ENCODE results near the gene PTPN7. TPM values are rescaled to one million over a fixed set of nuclear protein-coding genes. Genes with fewer than 3 reads are reported as not detected.
"Not testable (repeated sequence)": the region's sequence is repeated elsewhere in the genome, so short reads cannot be mapped to it uniquely, and the experiment has no call there.

PTPN7 gene
- total RNA-seq, 1 donor from 2014 or later, result 7.9 TPM

DNA sequence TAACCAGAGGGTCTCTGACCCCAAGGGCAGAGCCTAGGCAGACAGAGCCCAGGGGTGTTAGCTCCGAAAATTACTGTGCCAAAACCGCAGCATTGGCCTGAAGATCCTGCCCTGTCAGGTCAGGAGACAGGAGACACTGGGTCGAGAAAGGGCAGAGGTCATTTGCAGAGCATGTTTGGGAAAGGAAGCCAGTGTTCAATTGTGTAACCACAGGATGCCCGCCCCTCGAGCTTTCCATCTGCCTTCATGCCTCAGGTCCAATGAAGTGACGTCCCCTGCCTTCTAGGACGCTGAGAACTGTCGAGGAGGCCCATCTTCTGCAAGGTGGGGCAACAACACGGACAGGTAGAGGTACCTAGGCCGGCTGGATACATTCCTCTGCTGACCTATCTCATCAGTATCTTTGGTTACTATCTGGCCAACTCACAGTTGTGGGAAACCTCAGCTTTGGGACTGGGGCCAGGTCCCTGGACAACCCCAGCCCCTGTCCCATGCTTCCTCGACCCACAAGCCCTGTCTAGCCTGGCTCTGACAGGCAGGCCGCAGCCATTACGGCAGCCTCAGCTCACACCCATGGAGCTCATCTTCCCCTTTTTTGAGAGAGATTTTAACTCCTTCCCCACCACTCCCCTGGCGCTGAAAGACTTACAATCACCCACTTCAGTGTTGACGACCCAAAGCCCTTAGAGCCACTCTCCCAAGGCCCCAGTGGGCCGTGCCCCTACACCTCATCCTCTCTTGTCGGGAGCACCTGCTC lies 17.2 kb downstream of the PTPN7 start:
- peak in 1 of 2 donors; percentile 47 for TF ChIP-seq POLR2AphosphoS5 (IDR thresholded peaks at IDR 0.05; ENCODE audit: insufficient read depth in 1 of 2, low read depth in 1 of 2)
- TF ChIP-seq POLR2A (IDR thresholded peaks at IDR 0.05), result no peak
- peaks cover 42% of the 10 kb centered on the region for H3K4me1 ChIP-seq
- H3K27me3 ChIP-seq, result no peaks in the 10 kb centered on the region
- intact Hi-C loops (cut with DNase I), result no loop called here
- no peaks in the 10 kb centered on the region for H3K9me3 ChIP-seq
- DNase-seq (ENCODE audit: extremely low spot score in 2 of 2), result no peak
- H3K27ac ChIP-seq, result peak overlapping the region; percentile 84
- H3K36me3 ChIP-seq, result no peaks in the 10 kb centered on the region
- peak overlapping the region; percentile 79 to 94 for H3K4me3 ChIP-seq

DNA sequence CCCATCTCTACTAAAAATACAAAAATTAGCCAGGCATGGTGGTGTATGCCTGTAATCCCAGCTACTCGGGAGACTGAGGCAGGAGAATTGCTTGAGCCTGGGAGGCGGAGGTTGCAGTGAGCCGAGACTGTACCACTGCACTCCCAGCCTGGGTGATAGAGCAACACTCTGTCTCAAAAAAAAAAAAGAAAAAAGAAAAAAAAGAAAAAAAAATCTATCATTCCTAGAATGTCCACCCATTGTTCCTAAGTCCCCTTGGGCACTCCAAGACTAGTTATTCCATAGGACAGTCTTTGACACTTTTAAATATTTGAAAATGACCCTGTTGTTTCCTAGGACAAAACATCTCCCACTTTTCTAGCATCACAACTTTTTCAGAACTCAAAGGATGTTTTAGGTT lies 18.9 kb downstream of the PTPN7 start:
- H3K4me3 ChIP-seq; intact Hi-C loops (cut with DNase I); H3K27me3 ChIP-seq; DNase-seq (ENCODE audit: extremely low spot score in 2 of 2); H3K9me3 ChIP-seq: not testable (repeated sequence)
- Histone ChIP-seq H3K36me3 (peaks cover 0 to 14% of the 10 kb centered on the region in 2 donors), H3K27ac (peak overlapping the region; percentile 17), H3K4me1 (peaks cover 42% of the 10 kb centered on the region)

GRCh38 chr1:202140833-202141232 lies 19.6 kb downstream of the PTPN7 start:
- Histone ChIP-seq H3K4me3 (no peak overlapping the region), H3K4me1 (peaks cover 42% of the 10 kb centered on the region), H3K27me3 (no peaks in the 10 kb centered on the region), H3K9me3 (no peaks in the 10 kb centered on the region), H3K27ac (no peak overlapping the region), H3K36me3 (peaks cover 0 to 18% of the 10 kb centered on the region in 2 donors)
- TF ChIP-seq POLR2A (IDR thresholded peaks at IDR 0.05), result no peak
- no peak for TF ChIP-seq CTCF (IDR thresholded peaks at IDR 0.05)
- no peak for TF ChIP-seq POLR2AphosphoS5 (IDR thresholded peaks at IDR 0.05; ENCODE audit: insufficient read depth in 1 of 2, low read depth in 1 of 2)
- intact Hi-C loops (cut with DNase I), result no loop called here
- DNase-seq (ENCODE audit: extremely low spot score in 2 of 2), result no peak

DNA sequence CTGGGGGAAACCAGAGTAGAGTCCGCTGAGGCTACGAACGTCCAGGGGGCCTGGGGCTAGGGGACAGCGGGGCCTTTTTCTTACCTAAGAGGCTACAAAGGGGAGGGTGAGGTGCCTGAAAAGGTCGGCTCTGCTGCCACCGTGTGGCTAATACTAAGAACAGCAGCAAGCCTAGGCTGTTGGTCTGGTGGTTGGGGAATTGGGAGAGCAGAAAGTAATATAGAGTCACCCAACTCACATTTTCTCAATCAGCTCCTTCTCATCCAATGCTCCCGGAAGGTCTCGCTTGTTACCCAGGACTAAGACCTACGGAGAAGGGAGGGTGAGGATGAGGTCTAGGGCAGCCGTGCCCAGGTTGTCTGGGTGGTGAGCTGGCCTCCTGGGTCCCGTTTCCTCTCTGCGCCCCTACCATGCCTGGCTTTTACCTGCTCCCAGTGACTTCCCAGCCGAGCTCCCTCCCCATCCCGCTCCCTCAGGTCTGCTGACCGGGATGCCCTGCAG lies 25.1 kb downstream of the PTPN7 start:
- TF ChIP-seq POLR2A (IDR thresholded peaks at IDR 0.05) (no peak), POLR2AphosphoS5 (IDR thresholded peaks at IDR 0.05; ENCODE audit: insufficient read depth in 1 of 2, low read depth in 1 of 2) (peak in 1 of 2 donors; percentile 22), CTCF (IDR thresholded peaks at IDR 0.05) (peak; percentile 72 to 79 (median 73))
- Histone ChIP-seq H3K36me3 (peaks cover 0 to 44% of the 10 kb centered on the region in 2 donors), H3K4me3 (no peak overlapping the region), H3K9me3 (no peaks in the 10 kb centered on the region), H3K27ac (peak overlapping the region; percentile 93), H3K4me1 (peaks cover 55% of the 10 kb centered on the region), H3K27me3 (no peaks in the 10 kb centered on the region)
- intact Hi-C loops (cut with DNase I), result no loop called here
- no peak for DNase-seq (ENCODE audit: extremely low spot score in 2 of 2)

DNA sequence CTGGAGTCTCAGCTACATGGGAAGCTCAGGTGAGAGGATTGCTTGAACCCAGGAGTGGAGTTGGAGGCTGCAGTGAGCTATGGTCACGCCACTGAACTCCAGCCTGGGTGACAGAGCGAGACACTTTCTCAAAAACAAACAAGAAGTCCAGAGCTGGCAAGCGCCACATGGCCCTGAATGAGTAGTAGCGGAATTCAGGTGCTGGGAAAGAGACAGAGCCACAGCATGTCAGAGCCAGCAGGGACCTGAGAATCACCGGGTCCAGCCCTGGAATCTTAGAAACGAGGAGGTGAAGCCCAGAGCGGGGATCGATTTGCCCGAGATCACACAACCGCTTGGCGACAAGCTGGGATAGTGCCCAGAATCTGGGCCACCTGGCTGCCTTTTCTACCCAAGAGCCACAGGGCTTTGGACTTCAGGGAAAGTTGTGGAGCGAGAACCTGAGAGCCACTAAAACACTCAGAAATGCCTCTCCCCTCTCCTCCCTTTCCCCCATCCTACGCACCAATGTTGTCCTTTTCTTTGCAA lies 25.7 kb downstream of the PTPN7 start:
- no peak for TF ChIP-seq POLR2A (IDR thresholded peaks at IDR 0.05)
- TF ChIP-seq CTCF (IDR thresholded peaks at IDR 0.05), result no peak

DNA sequence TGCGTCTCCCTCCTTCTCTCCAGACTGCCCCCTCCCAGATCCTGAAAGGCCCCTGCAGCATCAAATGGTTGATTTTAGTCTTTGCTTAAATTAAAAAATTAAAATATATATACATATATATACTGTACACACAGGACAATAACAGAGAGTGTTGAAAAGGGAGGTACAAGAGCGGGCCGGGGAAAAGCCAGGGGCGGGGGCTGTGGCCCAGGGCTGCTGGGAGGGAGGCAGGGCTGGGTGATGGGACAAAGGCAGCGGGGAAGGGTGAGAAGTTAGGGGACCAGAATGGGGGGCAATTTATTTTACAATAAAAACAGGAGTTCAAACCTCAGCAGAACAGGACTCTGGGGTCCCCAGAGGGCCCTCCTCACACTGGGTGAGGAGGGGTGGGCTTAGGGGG lies 26.4 kb downstream of the PTPN7 start:
- intact Hi-C loops (cut with DNase I), result loop anchor here (5.0 kb wide), 1 partner anchor 122 kb away; the partner anchor contains the start of gene ELF3
- no peak for TF ChIP-seq POLR2AphosphoS5 (IDR thresholded peaks at IDR 0.05; ENCODE audit: insufficient read depth in 1 of 2, low read depth in 1 of 2)
- TF ChIP-seq CTCF (IDR thresholded peaks at IDR 0.05), result no peak
- no peak for TF ChIP-seq POLR2A (IDR thresholded peaks at IDR 0.05)
- Histone ChIP-seq H3K4me3 (no peak overlapping the region), H3K27ac (peak overlapping the region; percentile 93), H3K27me3 (no peaks in the 10 kb centered on the region), H3K4me1 (peaks cover 68% of the 10 kb centered on the region), H3K36me3 (peaks cover 0 to 44% of the 10 kb centered on the region in 2 donors), H3K9me3 (no peaks in the 10 kb centered on the region)
- no peak for DNase-seq (ENCODE audit: extremely low spot score in 2 of 2)

More for the DNA sequence above, 25.7 kb downstream of the PTPN7 start:
- no peaks in the 10 kb centered on the region for H3K9me3 ChIP-seq
- intact Hi-C loops (cut with DNase I), result loop anchor here (5.0 kb wide), 1 partner anchor 122 kb away; the partner anchor contains the start of gene ELF3
- peak overlapping the region; percentile 93 for H3K27ac ChIP-seq
- no peaks in the 10 kb centered on the region for H3K27me3 ChIP-seq
- H3K36me3 ChIP-seq, result peaks cover 0 to 44% of the 10 kb centered on the region in 2 donors
- H3K4me1 ChIP-seq, result peaks cover 61% of the 10 kb centered on the region
- no peak for DNase-seq (ENCODE audit: extremely low spot score in 2 of 2)
- H3K4me3 ChIP-seq, result no peak overlapping the region
